Muscle layer of duodenum (tissue), 2 donors: ENCODE data around the gene CLIP1.
"Not testable (repeated sequence)": the region's sequence is repeated elsewhere in the genome, so short reads cannot be mapped to it uniquely, and the experiment has no call there.

Source experiments
- H3K27ac ChIP-seq: one replicate; pipeline ENCODE4 v1.7.0; 2013; ENCODE audit warnings: mild to moderate bottlenecking, low read length
- H3K27me3 ChIP-seq: one replicate; pipeline ENCODE4 v1.7.0; 2013; ENCODE audit warnings: low read depth, mild to moderate bottlenecking, control low read depth, low read length
- H3K36me3 ChIP-seq, 2 donors: one replicate each; pipeline ENCODE4 v1.7.0; 2013; ENCODE audit warnings: low read length in 2 of 2, control low read depth in 1 of 2, mild to moderate bottlenecking in 1 of 2; ENCODE audit not compliant: insufficient read depth in 2 of 2, control insufficient read depth in 1 of 2
- H3K4me1 ChIP-seq, 2 donors: one replicate each; pipeline ENCODE4 v1.7.0; 2013; ENCODE audit warnings: low read length in 2 of 2, mild to moderate bottlenecking in 2 of 2, control low read depth in 1 of 2, moderate library complexity in 1 of 2; ENCODE audit not compliant: insufficient read depth in 2 of 2, control insufficient read depth in 1 of 2
- H3K4me3 ChIP-seq, 2 donors: one replicate each; pipeline ENCODE4 v1.7.0; 2013; ENCODE audit warnings: low read length in 2 of 2, low read depth in 1 of 2, mild to moderate bottlenecking in 1 of 2
- H3K9me3 ChIP-seq, 2 donors: one replicate each; pipeline ENCODE4 v1.7.0; 2013; ENCODE audit warnings: low read length in 2 of 2, control low read depth in 1 of 2, mild to moderate bottlenecking in 1 of 2; ENCODE audit not compliant: control insufficient read depth in 1 of 2
- donor health status: healthy.

Gene CLIP1

GRCh38 chr12:122392411-122392810 lies 30.1 kb downstream of the CLIP1 start:
- Histone ChIP-seq H3K27me3 (no peaks in the 10 kb centered on the region), H3K27ac (no peak overlapping the region), H3K4me3 (no peak overlapping the region), H3K9me3 (no peaks in the 10 kb centered on the region), H3K36me3 (no peaks in the 10 kb centered on the region), H3K4me1 (peaks cover 0 to 4% of the 10 kb centered on the region in 2 donors)

DNA sequence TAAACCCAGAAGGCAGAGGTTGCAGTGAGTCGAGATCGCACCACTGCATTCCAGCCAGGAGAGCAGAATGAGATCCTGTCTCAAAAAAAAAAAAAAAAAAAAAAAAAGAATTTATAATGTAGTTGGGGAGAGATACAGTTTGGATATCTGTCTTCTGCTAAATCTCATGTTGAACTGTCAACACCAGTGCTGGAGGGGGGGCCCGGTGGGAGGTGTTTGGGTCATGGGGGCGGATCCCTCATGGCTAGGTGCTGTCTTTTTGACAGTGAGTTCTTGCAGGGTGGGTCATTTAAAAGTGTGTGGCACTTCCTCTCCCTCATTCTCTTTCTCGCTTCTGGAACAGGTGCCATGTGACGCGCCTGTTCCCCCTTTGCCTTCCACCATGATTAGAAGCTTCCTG lies 32.8 kb downstream of the CLIP1 start:
- Histone ChIP-seq H3K27ac (no peak overlapping the region), H3K27me3 (no peaks in the 10 kb centered on the region), H3K4me3 (no peak overlapping the region), H3K9me3 (no peaks in the 10 kb centered on the region), H3K36me3 (no peaks in the 10 kb centered on the region), H3K4me1 (peaks cover 0 to 7% of the 10 kb centered on the region in 2 donors)

DNA sequence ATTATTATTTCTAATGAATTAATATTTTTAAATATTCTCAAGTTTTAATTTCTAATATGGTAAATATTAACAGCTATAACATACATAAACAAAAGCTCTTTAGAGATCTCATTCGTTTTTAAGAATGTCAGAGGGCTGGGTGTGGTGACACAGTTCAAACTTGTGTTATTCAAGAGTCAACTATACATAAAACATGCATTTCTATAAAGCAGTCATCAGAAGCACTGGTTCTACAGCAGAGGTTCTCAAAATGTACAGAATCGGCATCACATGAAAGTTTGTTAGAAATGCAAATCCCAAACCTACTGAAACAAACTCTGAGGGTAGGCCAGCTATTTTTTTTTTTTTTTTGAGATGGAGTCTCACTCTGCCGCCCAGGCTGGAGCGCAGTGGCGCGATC lies 34.6 kb downstream of the CLIP1 start:
- Histone ChIP-seq H3K27me3 (no peaks in the 10 kb centered on the region), H3K36me3 (no peaks in the 10 kb centered on the region), H3K9me3 (no peaks in the 10 kb centered on the region), H3K4me1 (peaks cover 0 to 7% of the 10 kb centered on the region in 2 donors), H3K4me3 (no peak overlapping the region), H3K27ac (no peak overlapping the region)

DNA sequence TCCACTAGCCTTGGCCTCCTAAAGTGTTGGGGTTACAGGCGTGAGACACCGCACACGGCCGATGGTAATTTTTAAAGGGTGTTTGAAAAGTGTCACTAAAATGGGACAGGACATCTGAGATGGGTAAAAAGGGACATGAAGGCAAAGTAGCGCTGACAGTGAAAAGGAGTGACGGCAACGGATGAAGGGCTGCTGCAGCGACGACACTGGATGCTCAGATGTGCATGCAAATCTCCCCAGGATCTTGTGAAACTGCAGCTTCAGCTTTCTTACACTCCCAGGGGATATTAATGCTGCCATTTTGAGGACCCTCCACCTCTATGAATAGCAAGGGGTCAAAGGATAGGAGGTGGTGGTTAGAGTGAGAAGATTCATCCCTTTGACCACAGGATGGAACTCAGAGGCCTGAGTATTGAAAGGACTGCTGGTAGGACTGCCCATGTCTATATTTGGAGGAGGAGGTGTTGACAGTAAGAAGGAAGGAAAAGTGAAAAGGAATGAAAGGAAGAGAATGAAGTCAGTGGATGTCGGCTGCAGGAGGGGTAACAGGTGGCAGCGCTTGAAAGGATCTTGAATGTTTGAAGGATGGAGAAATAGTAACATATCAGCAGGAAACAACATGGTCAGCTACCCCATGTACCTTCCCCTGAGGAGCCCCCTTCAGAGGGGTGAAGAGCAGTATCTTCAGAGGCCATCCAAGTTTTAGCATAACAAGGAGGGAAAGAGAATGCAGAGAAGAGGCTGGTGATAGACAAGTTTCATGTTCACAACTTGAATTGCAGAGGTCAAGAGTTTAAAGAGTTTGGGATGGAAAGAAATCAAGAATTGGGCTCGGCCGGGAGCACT lies 37.1 kb downstream of the CLIP1 start:
- H3K27me3 ChIP-seq: no peaks in the 10 kb centered on the region
- peaks cover 0 to 19% of the 10 kb centered on the region in 2 donors for H3K4me1 ChIP-seq
- H3K4me3 ChIP-seq: no peak overlapping the region
- H3K36me3 ChIP-seq: peaks cover 0 to 4% of the 10 kb centered on the region in 2 donors
- no peaks in the 10 kb centered on the region for H3K9me3 ChIP-seq
- no peak overlapping the region for H3K27ac ChIP-seq

DNA sequence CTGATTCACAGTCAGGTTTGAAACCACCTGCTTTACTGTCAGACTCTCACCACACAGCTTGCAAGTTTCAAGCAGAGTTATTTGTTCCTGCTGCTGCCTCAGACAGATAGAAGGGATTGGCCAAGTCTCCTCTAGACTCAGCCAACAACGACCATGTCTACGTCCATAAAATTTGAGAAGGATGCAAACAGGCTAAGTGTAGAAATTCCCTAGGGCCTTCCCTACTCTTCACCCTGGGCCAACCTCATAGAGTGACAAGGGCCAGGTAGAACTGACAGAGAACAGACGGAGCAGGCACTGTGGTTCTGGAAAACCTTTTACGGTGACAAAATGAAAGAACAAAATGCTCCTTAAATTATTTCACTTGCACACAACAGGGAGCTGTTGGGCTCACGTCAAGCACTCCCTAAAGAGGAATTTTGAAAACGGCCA lies 39.5 kb downstream of the CLIP1 start:
- Histone ChIP-seq H3K36me3 (peaks cover 5 to 14% of the 10 kb centered on the region in 2 donors), H3K27me3 (no peaks in the 10 kb centered on the region), H3K4me1 (peaks cover 0 to 18% of the 10 kb centered on the region in 2 donors), H3K9me3 (no peaks in the 10 kb centered on the region), H3K4me3 (no peak overlapping the region), H3K27ac (peak overlapping the region; percentile 17)

- peaks cover 0 to 14% of the 10 kb centered on the region in 2 donors for H3K4me1 ChIP-seq
- no peak overlapping the region for H3K4me3 ChIP-seq
- peaks cover 18 to 23% of the 10 kb centered on the region in 2 donors for H3K36me3 ChIP-seq
- no peaks in the 10 kb centered on the region for H3K27me3 ChIP-seq
- no peak overlapping the region for H3K27ac ChIP-seq
- H3K9me3 ChIP-seq: no peaks in the 10 kb centered on the region
Observed at GRCh38 chr12:122381021-122381420, 41.4 kb downstream of the CLIP1 start.

GRCh38 chr12:122376751-122377150 lies 45.7 kb downstream of the CLIP1 start:
- H3K4me3 ChIP-seq, H3K9me3 ChIP-seq, H3K4me1 ChIP-seq, H3K27me3 ChIP-seq, H3K27ac ChIP-seq: not testable (repeated sequence)
- peaks cover 18 to 23% of the 10 kb centered on the region in 2 donors for H3K36me3 ChIP-seq

DNA sequence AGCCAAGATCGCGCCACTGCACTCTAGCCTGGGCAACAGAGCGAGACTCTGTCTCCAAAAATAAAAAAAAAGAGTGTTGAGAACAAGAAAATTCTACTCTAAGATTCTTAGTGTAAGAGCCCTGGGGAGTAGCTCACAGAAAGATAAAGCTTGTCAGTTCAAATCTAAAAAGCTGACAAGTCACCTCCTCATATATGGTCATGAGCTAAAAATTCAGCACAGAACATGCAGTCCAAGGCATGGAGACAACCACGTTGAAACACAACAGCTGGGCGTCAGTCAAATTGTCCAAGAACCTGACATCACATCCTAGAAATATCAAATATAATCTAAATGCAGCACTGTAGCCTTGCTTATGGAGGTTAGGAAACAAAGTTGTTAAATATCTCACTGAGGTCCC lies 47.8 kb downstream of the CLIP1 start:
- H3K4me1 ChIP-seq: peaks cover 0 to 6% of the 10 kb centered on the region in 2 donors
- no peaks in the 10 kb centered on the region for H3K27me3 ChIP-seq
- H3K36me3 ChIP-seq: peaks cover 15 to 23% of the 10 kb centered on the region in 2 donors
- peak overlapping the region; percentile 56 for H3K27ac ChIP-seq
- H3K9me3 ChIP-seq: no peaks in the 10 kb centered on the region
- H3K4me3 ChIP-seq: no peak overlapping the region

GRCh38 chr12:122371475-122372045 lies 50.9 kb downstream of the CLIP1 start:
- H3K36me3 ChIP-seq: peaks cover 0 to 7% of the 10 kb centered on the region in 2 donors
- no peak overlapping the region for H3K4me3 ChIP-seq
- H3K4me1 ChIP-seq: peaks cover 0 to 27% of the 10 kb centered on the region in 2 donors
- no peaks in the 10 kb centered on the region for H3K9me3 ChIP-seq
- no peaks in the 10 kb centered on the region for H3K27me3 ChIP-seq
- H3K27ac ChIP-seq: peak overlapping the region; percentile 40

- no peaks in the 10 kb centered on the region for H3K27me3 ChIP-seq
- peak overlapping the region; percentile 35 for H3K27ac ChIP-seq
- no peak overlapping the region for H3K4me3 ChIP-seq
- H3K36me3 ChIP-seq: peaks cover 5 to 14% of the 10 kb centered on the region in 2 donors
- H3K4me1 ChIP-seq: peaks cover 0 to 40% of the 10 kb centered on the region in 2 donors
- no peaks in the 10 kb centered on the region for H3K9me3 ChIP-seq
Observed at GRCh38 chr12:122368361-122369073, 54.0 kb downstream of the CLIP1 start.

- peaks cover 0 to 40% of the 10 kb centered on the region in 2 donors for H3K4me1 ChIP-seq
- H3K27ac ChIP-seq: peak overlapping the region; percentile 35
Observed at GRCh38 chr12:122367632-122368031, 54.8 kb downstream of the CLIP1 start.

More at GRCh38 chr12:122367632-122368031, 54.8 kb downstream of the CLIP1 start:
- H3K27me3 ChIP-seq, H3K9me3 ChIP-seq, H3K4me3 ChIP-seq: not testable (repeated sequence)
- peaks cover 10 to 21% of the 10 kb centered on the region in 2 donors for H3K36me3 ChIP-seq
